Measurements from ENCODE around the gene PHC1.

DNA sequence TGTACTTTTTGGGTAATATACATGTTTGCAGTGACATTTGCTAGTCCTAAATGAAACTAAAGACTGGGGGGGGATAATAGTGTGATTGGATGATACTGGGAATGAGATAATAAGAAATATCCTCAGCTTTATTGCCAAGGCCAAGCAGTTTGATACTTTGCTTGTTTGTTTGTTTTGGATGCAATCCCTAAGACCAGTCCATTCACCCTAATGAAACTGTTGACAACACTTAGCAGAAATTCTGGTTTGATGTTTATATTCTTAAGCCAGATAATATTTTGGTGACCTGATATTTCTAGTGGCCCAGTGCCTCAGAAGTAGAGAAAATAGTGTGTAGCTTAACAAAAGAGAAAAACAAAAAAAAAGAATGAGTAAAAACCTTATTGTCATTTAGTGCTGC is 1.8 kb downstream of the PHC1 start:
- no peak for TF ChIP-seq TAF1 (IDR thresholded peaks at IDR 0.05; ENCODE audit: borderline replicate concordance, low read depth, low read length)
- no peak for TF ChIP-seq MAX (IDR thresholded peaks at IDR 0.05; ENCODE audit: low read depth)
- TF ChIP-seq RAD21 (IDR thresholded peaks at IDR 0.05; ENCODE audit: low read length) = no peak
